Body of pancreas (tissue), 4 donors: ENCODE measurements around the gene KMT2B.

Experiments used
- POLR2A ChIP-seq, 3 donors: fragments of 450-650 bp; IDR thresholded peaks; one replicate each; pipeline ENCODE4 v1.6.1; 2016; ENCODE audit warnings: antibody characterized with exemption in 3 of 3, mild to moderate bottlenecking in 2 of 3
- TF ChIP-seq, protein P1 (sequence below), 7 experiments: fragments of 450-650 bp in 4 of 7; fragments of 200-600 bp in 3 of 7; sonication (generic) in 3 of 7; IDR thresholded peaks; one replicate each; pipeline ENCODE4 v1.5.1; 2016 to 2019; ENCODE audit warnings: antibody characterized with exemption in 7 of 7

DNA sequence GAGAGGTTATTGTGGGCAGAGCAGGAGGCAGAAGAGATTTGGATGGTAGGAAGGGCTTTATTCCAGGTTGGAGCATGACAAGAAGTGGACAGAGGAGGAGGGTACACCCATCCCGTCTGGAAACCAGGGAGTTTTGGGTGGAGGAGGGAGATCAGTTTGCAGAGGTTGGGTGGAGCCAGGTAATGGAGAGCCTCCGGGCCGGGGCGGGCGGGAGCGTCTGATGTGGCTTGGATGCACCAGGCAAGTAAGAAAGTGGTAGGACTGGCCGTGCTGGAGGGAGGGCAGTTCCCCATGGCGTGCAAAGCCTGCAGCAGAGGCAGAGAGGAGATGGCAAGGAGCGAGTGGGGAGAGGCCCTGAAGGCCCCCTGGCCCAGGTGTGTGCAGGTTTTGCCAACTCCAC, 13.6 kb downstream of the KMT2B start:
- TF ChIP-seq, protein P1, sequence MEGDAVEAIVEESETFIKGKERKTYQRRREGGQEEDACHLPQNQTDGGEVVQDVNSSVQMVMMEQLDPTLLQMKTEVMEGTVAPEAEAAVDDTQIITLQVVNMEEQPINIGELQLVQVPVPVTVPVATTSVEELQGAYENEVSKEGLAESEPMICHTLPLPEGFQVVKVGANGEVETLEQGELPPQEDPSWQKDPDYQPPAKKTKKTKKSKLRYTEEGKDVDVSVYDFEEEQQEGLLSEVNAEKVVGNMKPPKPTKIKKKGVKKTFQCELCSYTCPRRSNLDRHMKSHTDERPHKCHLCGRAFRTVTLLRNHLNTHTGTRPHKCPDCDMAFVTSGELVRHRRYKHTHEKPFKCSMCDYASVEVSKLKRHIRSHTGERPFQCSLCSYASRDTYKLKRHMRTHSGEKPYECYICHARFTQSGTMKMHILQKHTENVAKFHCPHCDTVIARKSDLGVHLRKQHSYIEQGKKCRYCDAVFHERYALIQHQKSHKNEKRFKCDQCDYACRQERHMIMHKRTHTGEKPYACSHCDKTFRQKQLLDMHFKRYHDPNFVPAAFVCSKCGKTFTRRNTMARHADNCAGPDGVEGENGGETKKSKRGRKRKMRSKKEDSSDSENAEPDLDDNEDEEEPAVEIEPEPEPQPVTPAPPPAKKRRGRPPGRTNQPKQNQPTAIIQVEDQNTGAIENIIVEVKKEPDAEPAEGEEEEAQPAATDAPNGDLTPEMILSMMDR (IDR thresholded peaks at IDR 0.05) = no peak
- TF ChIP-seq POLR2A (IDR thresholded peaks at IDR 0.05) = no peak
